Erythroblast (primary cell): ENCODE data around the gene JMJD8.

Experiments
- GATA1 ChIP-seq: IDR thresholded peaks from 2 replicates; pipeline ENCODE4 v1.6.1; 2011; ENCODE audit warnings: low read depth, mild to moderate bottlenecking, control low read depth, low read length, moderate library complexity
- POLR2A ChIP-seq: IDR thresholded peaks from 2 replicates; pipeline ENCODE4 v1.6.1; 2011; ENCODE audit warnings: mild to moderate bottlenecking, low read length

- TF ChIP-seq POLR2A, result no peak
- no peak for TF ChIP-seq GATA1
Observed at GRCh38 chr16:631808-632358, 52.3 kb downstream of the JMJD8 start.
